HUES64 (cell line): ENCODE measurements around the gene RET.
A peak's percentile ranks its signal among the peaks of the same experiment; 100 is the strongest.
"Not testable (repeated sequence)": the region's sequence is repeated elsewhere in the genome, so short reads cannot be mapped to it uniquely, and the experiment has no call there.

Experiments used
- H3K27ac ChIP-seq: 2 replicates; pipeline ENCODE4 v1.7.0; 2013; ENCODE audit warnings: low read depth, low read length, inconsistent platforms
- H3K27me3 ChIP-seq: 2 replicates; pipeline ENCODE4 v1.6.1; 2013; ENCODE audit warnings: mild to moderate bottlenecking, low read length; ENCODE audit not compliant: insufficient read depth
- H3K36me3 ChIP-seq: 2 replicates; pipeline ENCODE4 v1.6.1; 2013; ENCODE audit warnings: mild to moderate bottlenecking, low read length; ENCODE audit not compliant: insufficient read depth
- H3K4me1 ChIP-seq: 2 replicates; pipeline ENCODE4 v1.6.1; 2013; ENCODE audit warnings: mild to moderate bottlenecking, low read length, moderate library complexity; ENCODE audit not compliant: insufficient read depth
- H3K4me3 ChIP-seq: 2 replicates; pipeline ENCODE4 v1.5.1; 2013; ENCODE audit warnings: mild to moderate bottlenecking, low read length, moderate library complexity
- H3K9ac ChIP-seq: 2 replicates; pipeline ENCODE4 v1.6.1; 2013; ENCODE audit warnings: mild to moderate bottlenecking, low read depth, low read length
- H3K9me3 ChIP-seq: 2 replicates; pipeline ENCODE4 v1.6.1; 2013; ENCODE audit warnings: low read depth, low read length; ENCODE audit not compliant: insufficient read depth
- WGBS: fragments of 150-250, 120-280 bp; methylation state at CpG from one replicate; pipeline ENCODE4 v1.1.7; 2013; ENCODE audit warnings: missing lambda C conversion rate; 5-methylcytosine and 5-hydroxymethylcytosine counted together

RET gene

GRCh38 chr10:43136432-43136831 lies 59.6 kb downstream of the RET start:
- Histone ChIP-seq H3K36me3 (no peaks in the 10 kb centered on the region), H3K9ac (no peak overlapping the region), H3K27me3 (peaks cover 22% of the 10 kb centered on the region), H3K27ac (no peak overlapping the region), H3K4me1 (peaks cover 6% of the 10 kb centered on the region), H3K4me3 (no peak overlapping the region), H3K9me3 (no peaks in the 10 kb centered on the region)
- 95% methylated on average over 5 of the region's 5 CpGs for WGBS

- Histone ChIP-seq H3K4me3 (peak overlapping the region; percentile 77), H3K27me3 (peaks cover 22% of the 10 kb centered on the region), H3K9me3 (no peaks in the 10 kb centered on the region), H3K9ac (peak overlapping the region; percentile 72), H3K4me1 (peaks cover 6% of the 10 kb centered on the region), H3K36me3 (no peaks in the 10 kb centered on the region), H3K27ac (no peak overlapping the region)
- WGBS, result 50% methylated on average over 26 of the region's 27 CpGs
These were observed 60.3 kb downstream of the RET start for GRCh38 chr10:43136995-43137716.

- H3K36me3 ChIP-seq, result no peaks in the 10 kb centered on the region
- peaks cover 6% of the 10 kb centered on the region for H3K4me1 ChIP-seq
- H3K27ac ChIP-seq, result no peak overlapping the region
- H3K9me3 ChIP-seq, result no peaks in the 10 kb centered on the region
- peaks cover 22% of the 10 kb centered on the region for H3K27me3 ChIP-seq
- peak overlapping the region; percentile 72 for H3K9ac ChIP-seq
- H3K4me3 ChIP-seq, result peak overlapping the region; percentile 77
- WGBS, result under 1% methylated on average over 30 of the region's 30 CpGs
These were observed 60.8 kb downstream of the RET start for GRCh38 chr10:43137717-43138020.

- no peaks in the 10 kb centered on the region for H3K36me3 ChIP-seq
- H3K27ac ChIP-seq, result no peak within 1 kb of the TSS
- WGBS, result under 1% methylated on average over 91 of the region's 93 CpGs
- peaks cover 22% of the 10 kb centered on the region for H3K27me3 ChIP-seq
- peaks cover 6% of the 10 kb centered on the region for H3K4me1 ChIP-seq
- H3K4me3 ChIP-seq, result peak within 1 kb of the TSS; percentile 77
- H3K9ac ChIP-seq, result peak within 1 kb of the TSS; percentile 72
- H3K9me3 ChIP-seq, result no peaks in the 10 kb centered on the region
These were observed 61.3 kb downstream of the RET start, which contains the start of gene CSGALNACT2 for GRCh38 chr10:43138021-43138756. CSGALNACT2 (plus strand) TSS chr10:43138445; CDS start chr10:43155150, 16,705 bp downstream.

GRCh38 chr10:43138757-43139241 lies 61.9 kb downstream of the RET start:
- H3K4me1 ChIP-seq, result peaks cover 11% of the 10 kb centered on the region
- peak overlapping the region; percentile 40; the same call in 1 of the 2 replicates for H3K9ac ChIP-seq
- WGBS, result 2% methylated on average over 19 of the region's 22 CpGs
- no peaks in the 10 kb centered on the region for H3K9me3 ChIP-seq
- no peak overlapping the region for H3K27ac ChIP-seq
- H3K4me3 ChIP-seq, result peak overlapping the region; percentile 77
- no peaks in the 10 kb centered on the region for H3K36me3 ChIP-seq
- H3K27me3 ChIP-seq, result peaks cover 22% of the 10 kb centered on the region

- Histone ChIP-seq H3K4me3 (no peak overlapping the region), H3K36me3 (no peaks in the 10 kb centered on the region), H3K9me3 (no peaks in the 10 kb centered on the region), H3K27me3 (peaks cover 20% of the 10 kb centered on the region), H3K9ac (no peak overlapping the region), H3K4me1 (peaks cover 24% of the 10 kb centered on the region), H3K27ac (no peak overlapping the region)
- WGBS, result 92% methylated on average over 5 of the region's 5 CpGs
These were observed 64.6 kb downstream of the RET start for GRCh38 chr10:43141421-43141820.

GRCh38 chr10:43145311-43145710 lies 68.4 kb downstream of the RET start:
- Histone ChIP-seq H3K36me3 (no peaks in the 10 kb centered on the region), H3K9me3 (peaks cover 5% of the 10 kb centered on the region; the same call in 1 of the 2 replicates), H3K4me3 (no peak overlapping the region), H3K27ac (no peak overlapping the region), H3K9ac (no peak overlapping the region), H3K27me3 (no peaks in the 10 kb centered on the region), H3K4me1 (peaks cover 17% of the 10 kb centered on the region)
- WGBS, result 87% methylated on average over 6 of the region's 6 CpGs

- WGBS, result 94% methylated on average over 1 of the region's 1 CpG
- H3K4me1 ChIP-seq, result peaks cover 17% of the 10 kb centered on the region
These were observed 69.1 kb downstream of the RET start for GRCh38 chr10:43145936-43146335.

GRCh38 chr10:43151371-43151770 lies 74.5 kb downstream of the RET start:
- peaks cover 8% of the 10 kb centered on the region; the same call in 1 of the 2 replicates for H3K4me1 ChIP-seq
- H3K4me3 ChIP-seq, result no peak overlapping the region
- H3K27ac ChIP-seq, result no peak overlapping the region
- no peaks in the 10 kb centered on the region for H3K36me3 ChIP-seq
- 69% methylated on average over 2 of the region's 2 CpGs for WGBS
- H3K9me3 ChIP-seq, result peaks cover 5% of the 10 kb centered on the region; the same call in 1 of the 2 replicates
- no peaks in the 10 kb centered on the region for H3K27me3 ChIP-seq
- H3K9ac ChIP-seq, result no peak overlapping the region

More at GRCh38 chr10:43145936-43146335, 69.1 kb downstream of the RET start:
- H3K27me3 ChIP-seq, H3K9me3 ChIP-seq, H3K9ac ChIP-seq, H3K36me3 ChIP-seq, H3K27ac ChIP-seq, H3K4me3 ChIP-seq: not testable (repeated sequence)

- Histone ChIP-seq H3K36me3 (no peaks in the 10 kb centered on the region), H3K27me3 (no peaks in the 10 kb centered on the region), H3K9ac (no peak overlapping the region), H3K4me3 (no peak overlapping the region), H3K4me1 (peaks cover 8% of the 10 kb centered on the region; the same call in 1 of the 2 replicates), H3K9me3 (no peaks in the 10 kb centered on the region), H3K27ac (no peak overlapping the region)
- no CpG with 5 or more reads among the region's 2 CpGs for WGBS
These were observed 77.0 kb downstream of the RET start for GRCh38 chr10:43153901-43154300.

GRCh38 chr10:43155221-43155620 lies 78.4 kb downstream of the RET start:
- peaks cover 8% of the 10 kb centered on the region; the same call in 1 of the 2 replicates for H3K4me1 ChIP-seq
- H3K36me3 ChIP-seq, result no peaks in the 10 kb centered on the region
- no peaks in the 10 kb centered on the region for H3K9me3 ChIP-seq
- 89% methylated on average over 2 of the region's 2 CpGs for WGBS
- H3K4me3 ChIP-seq, result no peak overlapping the region
- H3K9ac ChIP-seq, result no peak overlapping the region
- no peaks in the 10 kb centered on the region for H3K27me3 ChIP-seq
- H3K27ac ChIP-seq, result no peak overlapping the region
